Midbrain (tissue), 1 donor: ENCODE data around the gene KIAA1614.
A peak's percentile ranks its signal among the peaks of the same experiment; 100 is the strongest.

Source experiments
- DNase-seq: peaks from one replicate; lab custom pipeline; 2025; lab: John Stamatoyannopoulos, UW

The KIAA1614 gene

GRCh38 chr1:180912801-180913565 lies at the start of gene KIAA1614:
Gene KIAA1614, plus strand, starts transcription at chr1:180912897. Its CDS starts 347 bp downstream, at chr1:180913244.
- peak; percentile 29 for DNase-seq

- peak; percentile 79 for DNase-seq
Observed at GRCh38 chr1:180863158-180863775, 49.4 kb upstream of the KIAA1614 start.

DNA sequence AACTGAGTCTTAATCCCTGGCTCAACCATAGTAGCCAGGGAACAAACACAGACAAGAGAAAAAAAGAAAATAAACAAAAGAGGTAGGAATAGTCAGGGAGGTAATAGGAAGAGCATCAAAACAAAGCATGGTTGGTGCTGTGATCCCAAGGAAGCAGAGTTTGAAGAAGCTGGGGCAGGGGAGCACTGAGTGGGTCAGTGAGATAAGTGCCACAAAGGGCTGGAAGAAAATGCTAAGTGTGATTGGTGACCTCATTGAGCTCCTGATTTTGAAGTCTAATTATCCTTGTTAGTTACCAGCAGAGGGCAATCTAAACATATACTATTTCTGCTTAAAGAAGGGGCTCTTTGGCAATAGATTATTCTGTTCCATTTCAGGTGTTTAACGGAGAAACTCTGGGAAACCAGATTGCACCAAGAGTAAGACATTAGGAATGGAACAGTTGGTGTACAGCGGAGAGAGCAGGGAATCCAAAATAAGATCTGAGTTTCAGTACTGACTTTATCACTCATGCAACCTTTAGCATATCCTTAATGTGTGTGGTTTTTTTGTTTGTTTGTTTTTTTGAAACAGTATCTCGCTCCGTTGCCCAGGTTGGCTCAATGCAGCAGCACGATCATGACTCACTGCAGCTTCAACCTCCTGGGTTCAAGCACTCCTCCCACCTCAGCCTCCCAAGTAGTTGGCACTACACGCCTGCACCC lies 30.7 kb upstream of the KIAA1614 start:
- peak; percentile 67 for DNase-seq

GRCh38 chr1:180884588-180885300 lies 28.0 kb upstream of the KIAA1614 start:
- DNase-seq = no peak

DNA sequence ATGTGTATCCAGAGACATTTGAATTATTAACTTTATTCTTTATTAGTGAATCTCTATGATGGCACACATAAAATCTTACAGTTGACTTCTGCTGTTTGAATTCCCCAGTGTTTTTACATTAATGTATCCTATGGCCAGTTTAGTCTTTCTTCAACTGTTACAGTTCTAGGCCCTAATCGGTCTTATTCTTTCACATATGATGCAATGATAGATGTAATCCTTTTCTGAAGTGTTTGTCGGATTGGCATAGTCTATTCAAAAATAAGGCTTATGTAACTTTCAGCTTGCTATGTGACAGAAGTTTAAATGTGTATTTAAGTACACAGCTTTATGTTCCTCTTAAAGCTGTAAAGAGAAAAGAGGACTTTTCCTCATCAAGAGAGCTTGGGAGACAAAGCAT lies 26.4 kb upstream of the KIAA1614 start:
- no peak for DNase-seq

- DNase-seq = no peak
Observed at GRCh38 chr1:180887841-180888240, 24.9 kb upstream of the KIAA1614 start.

GRCh38 chr1:180888870-180889269 lies 23.8 kb upstream of the KIAA1614 start:
- DNase-seq = no peak

DNA sequence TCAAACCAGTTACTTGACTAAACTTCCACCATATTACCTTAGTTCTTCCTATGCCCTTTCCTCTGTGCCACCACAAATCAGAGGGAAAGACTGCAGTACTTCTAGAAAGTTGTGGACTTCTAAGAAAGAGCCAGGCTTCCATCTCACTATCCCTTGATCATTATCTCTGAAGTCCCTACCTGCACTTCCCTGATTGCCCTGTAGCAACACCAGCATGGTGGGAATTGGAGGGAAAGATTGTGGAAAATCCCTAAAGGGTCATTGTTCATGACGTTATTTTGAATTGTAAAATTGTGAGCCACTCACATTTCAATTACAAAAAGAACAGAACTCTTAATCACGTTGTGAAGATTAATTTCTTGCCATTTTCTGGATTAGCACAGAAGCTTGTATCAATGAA lies 23.4 kb upstream of the KIAA1614 start:
- DNase-seq = no peak

- no peak for DNase-seq
Observed at GRCh38 chr1:180892272-180892671, 20.4 kb upstream of the KIAA1614 start.

GRCh38 chr1:180892675-180893074 lies 20.0 kb upstream of the KIAA1614 start:
- no peak for DNase-seq

DNA sequence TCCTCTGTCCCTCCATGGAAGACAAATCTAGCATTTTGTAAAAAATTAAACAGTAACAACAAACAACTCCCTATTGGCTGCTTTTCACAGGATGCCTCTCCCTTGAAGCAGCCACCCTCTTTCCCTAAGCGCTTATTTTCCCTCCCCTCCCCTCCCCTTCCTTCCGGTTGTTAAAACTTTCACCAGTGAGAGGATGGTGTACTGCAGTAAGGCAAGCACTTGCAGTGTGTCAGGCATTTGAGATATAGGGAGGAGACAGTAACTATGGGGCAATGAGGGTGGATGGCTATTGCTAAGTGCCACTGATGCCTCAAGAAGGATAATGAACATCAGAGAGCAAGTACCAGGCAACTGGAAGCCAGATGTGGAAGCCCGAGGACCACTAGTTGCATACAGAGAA lies 19.1 kb upstream of the KIAA1614 start:
- no peak for DNase-seq

- no peak for DNase-seq
Observed at GRCh38 chr1:180896161-180896560, 16.5 kb upstream of the KIAA1614 start.

DNA sequence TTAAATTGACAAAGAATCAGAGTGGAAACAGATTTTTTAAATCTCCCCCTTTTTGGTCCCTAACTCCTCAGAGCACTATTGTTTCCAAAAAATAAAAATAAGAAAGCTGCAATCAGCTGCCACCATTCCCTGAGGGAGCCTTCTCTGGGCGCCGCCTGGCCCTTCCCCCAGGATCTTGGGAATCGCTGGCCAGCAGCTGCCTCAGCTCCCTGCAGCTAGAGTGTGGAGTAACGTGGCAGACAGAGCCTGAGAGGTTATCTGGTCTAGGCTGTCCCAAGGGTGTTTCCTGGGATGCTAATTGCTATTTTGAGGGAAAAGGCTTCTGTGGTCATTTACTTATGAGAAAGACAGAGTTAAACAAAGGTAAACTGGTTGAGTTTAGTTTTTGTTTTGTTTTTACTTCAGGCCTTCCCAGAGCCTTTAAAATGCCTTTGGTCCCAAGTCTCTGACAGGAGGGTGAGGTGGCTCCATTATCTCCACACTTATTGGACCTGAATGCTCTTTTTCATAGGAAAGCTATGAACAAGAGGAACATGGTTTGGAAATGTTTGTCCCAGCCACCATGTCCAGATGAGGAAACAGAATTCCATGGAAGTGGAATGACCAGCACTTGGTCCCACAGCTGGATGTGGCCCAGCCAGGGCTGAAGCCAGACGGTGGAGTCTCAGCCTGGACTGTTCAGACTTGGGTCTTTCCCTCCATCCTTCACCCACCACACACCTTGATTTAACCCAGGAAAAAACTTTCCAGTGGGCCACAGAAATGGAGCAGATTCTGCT lies 14.1 kb upstream of the KIAA1614 start:
- no peak for DNase-seq

DNA sequence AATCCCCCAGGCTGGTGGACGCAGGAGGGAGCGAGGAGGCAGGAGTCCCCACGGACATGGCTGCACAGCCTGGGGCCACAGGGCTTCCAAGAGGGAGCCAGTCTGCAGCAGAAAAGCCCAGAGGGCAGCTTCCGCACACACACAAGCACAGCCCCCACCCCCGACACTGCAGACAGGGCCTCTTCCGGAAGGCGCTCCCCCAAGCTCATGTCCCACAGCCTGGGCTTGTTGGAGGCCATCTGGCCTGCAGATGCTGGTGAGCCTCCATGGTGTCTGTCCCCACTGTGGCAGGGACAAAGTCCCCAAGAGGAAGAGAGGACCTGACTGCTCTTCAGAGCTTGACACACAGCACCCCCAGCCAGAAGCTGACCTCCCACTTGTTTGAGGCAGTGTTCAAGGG lies 13.4 kb upstream of the KIAA1614 start:
- DNase-seq = no peak

GRCh38 chr1:180901076-180901990 lies 11.4 kb upstream of the KIAA1614 start:
- DNase-seq = no peak

- no peak for DNase-seq
Observed at GRCh38 chr1:180902541-180902940, 10.2 kb upstream of the KIAA1614 start.

- DNase-seq = no peak
Observed at GRCh38 chr1:180905927-180906326, 6.8 kb upstream of the KIAA1614 start.

GRCh38 chr1:180906511-180906910 lies 6.2 kb upstream of the KIAA1614 start:
- no peak for DNase-seq

DNA sequence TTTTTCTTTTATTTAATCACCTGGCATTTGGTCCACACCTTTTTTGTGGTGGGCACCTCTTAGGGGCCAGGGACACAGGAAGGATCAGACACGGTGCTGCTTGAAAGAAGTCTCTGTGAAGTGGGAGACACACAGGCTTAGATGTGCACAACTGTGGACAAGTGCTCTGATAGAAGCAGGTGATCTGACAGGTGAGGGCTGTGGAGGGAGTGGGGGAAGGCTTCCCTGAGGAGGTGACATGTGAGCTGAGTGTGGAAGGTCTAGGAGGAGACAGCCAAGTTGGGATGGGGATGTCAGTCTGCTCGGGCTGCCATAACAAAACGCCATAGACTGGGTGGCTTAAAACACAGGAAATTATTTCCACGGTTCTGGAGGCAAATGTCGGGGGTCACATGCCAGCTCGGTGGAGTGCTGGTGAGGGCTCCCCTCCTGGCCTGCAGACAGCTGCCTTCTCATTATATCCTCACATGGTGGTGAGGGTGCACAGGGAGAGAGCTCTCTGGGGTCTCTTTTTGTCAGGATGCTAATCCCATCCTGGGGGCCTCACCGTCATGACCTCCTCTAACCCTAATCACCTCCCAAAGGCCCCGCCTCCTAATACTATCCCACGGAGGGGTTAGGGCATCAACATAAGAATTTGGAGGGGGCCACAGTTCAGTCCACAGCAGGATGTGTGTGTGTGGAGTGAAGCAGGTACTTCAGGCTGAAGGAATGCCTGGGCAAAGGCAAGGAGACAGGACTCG lies 5.2 kb upstream of the KIAA1614 start:
- no peak for DNase-seq
